ENCODE results near the gene UPF1. TPM values are rescaled to one million over a fixed set of nuclear protein-coding genes. Genes with fewer than 3 reads are reported as not detected.

The UPF1 gene
- total RNA-seq, 1 donor from 2014 or later, result 57.8 TPM

- no peak overlapping the region for H3K4me3 ChIP-seq (ENCODE audit: insufficient read depth, low read depth, low read length)
- TF ChIP-seq EZH2 (IDR thresholded peaks at IDR 0.05; ENCODE audit: insufficient read depth, low read length) (no peak), CTCF (IDR thresholded peaks at IDR 0.05; ENCODE audit: insufficient read depth, low read depth, low read length) (no peak)
- H3K27me3 ChIP-seq (ENCODE audit: insufficient read depth, low read length), result no peaks in the 10 kb centered on the region
- H3K4me3 Mint-ChIP-seq (ENCODE audit: unreplicated experiment), result no peak overlapping the region
- H3K4me2 ChIP-seq (ENCODE audit: low read length), result no peak overlapping the region
- H3K79me2 ChIP-seq (ENCODE audit: insufficient read depth, low read length), result no peaks in the 10 kb centered on the region
- no peak overlapping the region for H3K9ac ChIP-seq (ENCODE audit: low read length)
- peaks cover 15% of the 10 kb centered on the region for H3K36me3 Mint-ChIP-seq (ENCODE audit: low read depth, unreplicated experiment)
- H3K9me3 ChIP-seq (ENCODE audit: insufficient read depth, low read depth, low read length), result no peaks in the 10 kb centered on the region
- H3K4me1 ChIP-seq (ENCODE audit: insufficient read depth, low read length), result no peaks in the 10 kb centered on the region
- peaks cover 7% of the 10 kb centered on the region for H3K36me3 ChIP-seq (ENCODE audit: insufficient read depth, low read length)
- peaks cover 55% of the 10 kb centered on the region for H4K20me1 ChIP-seq (ENCODE audit: insufficient read depth, low read length)
- no peaks in the 10 kb centered on the region for H3K9me3 Mint-ChIP-seq (ENCODE audit: unreplicated experiment)
- H3K4me1 Mint-ChIP-seq (ENCODE audit: low read depth, unreplicated experiment), result no peaks in the 10 kb centered on the region
- H3K27me3 Mint-ChIP-seq (ENCODE audit: low read depth, unreplicated experiment), result no peaks in the 10 kb centered on the region
- H3K27ac Mint-ChIP-seq (ENCODE audit: unreplicated experiment), result peak overlapping the region; percentile 47
- H2AFZ ChIP-seq (ENCODE audit: low read depth, low read length), result no peak overlapping the region
- DNase-seq (ENCODE audit: low read depth) (no peak), FAIRE-seq (no peak)
- H3K27ac ChIP-seq (ENCODE audit: low read depth, low read length), result no peak overlapping the region
These were observed 33.6 kb downstream of the UPF1 start for GRCh38 chr19:18865106-18865972.

GRCh38 chr19:18865973-18866799 lies 34.4 kb downstream of the UPF1 start:
- peaks cover 7% of the 10 kb centered on the region for H3K36me3 ChIP-seq (ENCODE audit: insufficient read depth, low read length)

More at GRCh38 chr19:18865973-18866799, 34.4 kb downstream of the UPF1 start:
- H3K4me2 ChIP-seq (ENCODE audit: low read length), result no peak overlapping the region
- no peak overlapping the region for H3K4me3 Mint-ChIP-seq (ENCODE audit: unreplicated experiment)
- no peaks in the 10 kb centered on the region for H3K27me3 Mint-ChIP-seq (ENCODE audit: low read depth, unreplicated experiment)
- H3K79me2 ChIP-seq (ENCODE audit: insufficient read depth, low read length), result no peaks in the 10 kb centered on the region
- no peak overlapping the region for H2AFZ ChIP-seq (ENCODE audit: low read depth, low read length)
- no peak overlapping the region for H3K9ac ChIP-seq (ENCODE audit: low read length)
- H3K27ac ChIP-seq (ENCODE audit: low read depth, low read length), result no peak overlapping the region
- no peaks in the 10 kb centered on the region for H3K27me3 ChIP-seq (ENCODE audit: insufficient read depth, low read length)
- H3K4me1 ChIP-seq (ENCODE audit: insufficient read depth, low read length), result no peaks in the 10 kb centered on the region
- DNase-seq (ENCODE audit: low read depth) (no peak), FAIRE-seq (no peak)
- H3K4me1 Mint-ChIP-seq (ENCODE audit: low read depth, unreplicated experiment), result no peaks in the 10 kb centered on the region
- H3K4me3 ChIP-seq (ENCODE audit: insufficient read depth, low read depth, low read length), result no peak overlapping the region
- no peaks in the 10 kb centered on the region for H3K9me3 ChIP-seq (ENCODE audit: insufficient read depth, low read depth, low read length)
- H3K36me3 Mint-ChIP-seq (ENCODE audit: low read depth, unreplicated experiment), result peaks cover 12% of the 10 kb centered on the region
- no peaks in the 10 kb centered on the region for H3K9me3 Mint-ChIP-seq (ENCODE audit: unreplicated experiment)
- TF ChIP-seq EZH2 (IDR thresholded peaks at IDR 0.05; ENCODE audit: insufficient read depth, low read length), result no peak
- TF ChIP-seq CTCF (IDR thresholded peaks at IDR 0.05; ENCODE audit: insufficient read depth, low read depth, low read length), result peak; percentile 78
- peaks cover 53% of the 10 kb centered on the region for H4K20me1 ChIP-seq (ENCODE audit: insufficient read depth, low read length)
- H3K27ac Mint-ChIP-seq (ENCODE audit: unreplicated experiment), result peak overlapping the region; percentile 47

All from astrocyte (in vitro differentiated cells and primary cell).